DMS153 treated with DMSO at 0.1 percent for 48 hours (cell line): ENCODE measurements around the gene PIP5K1C.

ENCODE experiments used
- DNase-seq: peaks from one replicate; lab custom pipeline; 2025; ENCODE audit not compliant: unreplicated experiment; lab: John Stamatoyannopoulos, UW

PIP5K1C gene

GRCh38 chr19:3700242-3701032, at the start of gene PIP5K1C:
PIP5K1C (minus strand) TSS chr19:3700468; CDS start chr19:3700390, 78 bp downstream.
- peak; percentile 49 for DNase-seq

- DNase-seq, result no peak
These were observed 48.7 kb upstream of the PIP5K1C start for GRCh38 chr19:3748965-3749364.

GRCh38 chr19:3746371-3747056, 46.2 kb upstream of the PIP5K1C start:
- no peak for DNase-seq

- no peak for DNase-seq
These were observed 45.2 kb upstream of the PIP5K1C start for GRCh38 chr19:3745363-3746045.

- no peak for DNase-seq
These were observed 43.2 kb upstream of the PIP5K1C start for GRCh38 chr19:3743486-3743885.

GRCh38 chr19:3740431-3740830, 40.2 kb upstream of the PIP5K1C start:
- no peak for DNase-seq

GRCh38 chr19:3738477-3739220, 38.4 kb upstream of the PIP5K1C start:
- DNase-seq, result no peak

GRCh38 chr19:3737487-3738205, 37.4 kb upstream of the PIP5K1C start:
- DNase-seq, result no peak

- no peak for DNase-seq
These were observed 35.9 kb upstream of the PIP5K1C start for GRCh38 chr19:3736106-3736724.

GRCh38 chr19:3734310-3734600, 34.0 kb upstream of the PIP5K1C start:
- DNase-seq, result no peak

GRCh38 chr19:3733549-3734309, 33.5 kb upstream of the PIP5K1C start:
- no peak for DNase-seq

- DNase-seq, result no peak
These were observed 31.8 kb upstream of the PIP5K1C start for GRCh38 chr19:3732108-3732507.

- DNase-seq, result no peak
These were observed 30.2 kb upstream of the PIP5K1C start for GRCh38 chr19:3730457-3730958.

GRCh38 chr19:3725640-3726310, 25.5 kb upstream of the PIP5K1C start:
- DNase-seq, result no peak

- no peak for DNase-seq
These were observed 24.9 kb upstream of the PIP5K1C start for GRCh38 chr19:3725121-3725520.

- DNase-seq, result no peak
These were observed 23.6 kb upstream of the PIP5K1C start for GRCh38 chr19:3723883-3724282.

GRCh38 chr19:3723110-3723488, 22.8 kb upstream of the PIP5K1C start:
- no peak for DNase-seq

- DNase-seq, result no peak
These were observed 22.3 kb upstream of the PIP5K1C start for GRCh38 chr19:3722443-3723109.
